Brain microvascular endothelial cell (primary cell): ENCODE results near the gene AKAP14.
"Not testable (repeated sequence)": the region's sequence is repeated elsewhere in the genome, so short reads cannot be mapped to it uniquely, and the experiment has no call there.

Experiments used
- DNase-seq: peaks from one replicate; pipeline ENCODE4 v3.0.0-alpha.2; 2020
- H3K27ac ChIP-seq: fragments of 250-450 bp; sonication (Bioruptor Pico); 2 replicates; pipeline ENCODE4 v1.5.1; 2020; ENCODE audit warnings: mild to moderate bottlenecking, moderate library complexity
- H3K27me3 ChIP-seq: fragments of 250-450 bp; sonication (Bioruptor Pico); replicated peaks from 2 replicates; pipeline ENCODE4 v1.5.1; 2020; ENCODE audit warnings: mild to moderate bottlenecking
- H3K36me3 ChIP-seq: fragments of 250-450 bp; sonication (Bioruptor Pico); replicated peaks from 2 replicates; pipeline ENCODE4 v1.5.1; 2020; ENCODE audit warnings: mild to moderate bottlenecking
- H3K4me3 ChIP-seq: 2 replicates; pipeline ENCODE4 v1.5.1; 2011; ENCODE audit warnings: low read depth, mild to moderate bottlenecking, control low read depth, low read length, moderate library complexity
- in situ Hi-C: cut with HindIII; loops from 2 replicates; pipeline ENCODE4 v1.10.0; 2017; ENCODE audit warnings: low sequenced_read_pairs, low pct_ligation_motif_present
- TF ChIP-seq, protein P1 (sequence below): IDR thresholded peaks from 2 replicates; pipeline ENCODE4 v1.5.1; 2011; ENCODE audit warnings: low read depth, mild to moderate bottlenecking, moderate library complexity, low read length, control low read depth, inconsistent platforms; ENCODE audit errors: missing control alignments

Gene AKAP14

DNA sequence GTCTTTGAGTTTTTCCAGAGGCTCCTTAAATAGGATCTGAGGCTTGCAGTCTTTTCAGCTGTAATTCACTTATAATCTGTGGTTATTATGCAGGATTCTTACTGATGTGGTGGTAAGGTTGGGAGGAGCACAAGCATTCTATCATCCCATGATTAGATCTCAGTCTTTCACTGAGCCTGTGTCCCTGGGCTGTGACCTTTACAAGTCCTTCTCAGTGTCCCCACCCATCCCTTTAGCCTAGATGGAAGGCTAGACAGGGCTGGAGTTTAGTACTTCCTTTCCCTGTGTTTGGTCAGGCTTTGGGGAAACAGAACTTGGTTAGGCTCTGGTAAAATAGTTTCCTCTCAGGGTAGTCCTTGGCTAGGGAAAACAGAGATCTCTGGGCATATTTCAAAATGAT is 64.9 kb downstream of the AKAP14 start:
- no peak for DNase-seq
- H3K27ac ChIP-seq, result no peak overlapping the region
- no peak overlapping the region for H3K4me3 ChIP-seq
- H3K27me3 ChIP-seq, result no peaks in the 10 kb centered on the region
- in situ Hi-C loops, result no loop called here
- H3K36me3 ChIP-seq, result no peaks in the 10 kb centered on the region
- TF ChIP-seq, protein P1, sequence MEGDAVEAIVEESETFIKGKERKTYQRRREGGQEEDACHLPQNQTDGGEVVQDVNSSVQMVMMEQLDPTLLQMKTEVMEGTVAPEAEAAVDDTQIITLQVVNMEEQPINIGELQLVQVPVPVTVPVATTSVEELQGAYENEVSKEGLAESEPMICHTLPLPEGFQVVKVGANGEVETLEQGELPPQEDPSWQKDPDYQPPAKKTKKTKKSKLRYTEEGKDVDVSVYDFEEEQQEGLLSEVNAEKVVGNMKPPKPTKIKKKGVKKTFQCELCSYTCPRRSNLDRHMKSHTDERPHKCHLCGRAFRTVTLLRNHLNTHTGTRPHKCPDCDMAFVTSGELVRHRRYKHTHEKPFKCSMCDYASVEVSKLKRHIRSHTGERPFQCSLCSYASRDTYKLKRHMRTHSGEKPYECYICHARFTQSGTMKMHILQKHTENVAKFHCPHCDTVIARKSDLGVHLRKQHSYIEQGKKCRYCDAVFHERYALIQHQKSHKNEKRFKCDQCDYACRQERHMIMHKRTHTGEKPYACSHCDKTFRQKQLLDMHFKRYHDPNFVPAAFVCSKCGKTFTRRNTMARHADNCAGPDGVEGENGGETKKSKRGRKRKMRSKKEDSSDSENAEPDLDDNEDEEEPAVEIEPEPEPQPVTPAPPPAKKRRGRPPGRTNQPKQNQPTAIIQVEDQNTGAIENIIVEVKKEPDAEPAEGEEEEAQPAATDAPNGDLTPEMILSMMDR, result no peak

DNA sequence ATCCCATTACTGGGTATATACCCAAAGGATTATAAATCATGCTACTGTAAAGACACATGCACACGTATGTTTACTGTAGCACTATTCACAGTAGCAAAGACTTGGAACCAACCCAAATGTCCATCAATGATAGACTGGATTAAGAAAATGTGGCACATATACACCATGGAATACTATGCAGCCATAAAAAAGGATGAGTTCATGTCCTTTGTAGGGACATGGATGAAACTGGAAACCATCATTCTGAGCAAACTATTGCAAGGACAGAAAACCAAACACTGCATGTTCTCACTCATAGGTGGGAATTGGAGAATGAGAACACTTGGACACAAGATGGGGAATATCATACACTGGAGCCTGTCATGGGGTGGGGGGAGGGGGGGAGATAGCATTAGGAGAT is 71.1 kb downstream of the AKAP14 start:
- in situ Hi-C loops, H3K27me3 ChIP-seq, H3K27ac ChIP-seq, H3K4me3 ChIP-seq, DNase-seq, H3K36me3 ChIP-seq: not testable (repeated sequence)
